GM19035 (cell line): ENCODE results near the gene ALDH1A3.

Source experiments
- ATAC-seq: cut with Tn5 transposase; IDR thresholded peaks from one replicate; pipeline ENCODE4 v1.9.1; 2021; ENCODE audit not compliant: unreplicated experiment

Gene ALDH1A3

GRCh38 chr15:100948430-100948762, 68.8 kb downstream of the ALDH1A3 start:
- ATAC-seq, result peak; percentile 48

GRCh38 chr15:100949691-100950090, 70.1 kb downstream of the ALDH1A3 start:
- no peak for ATAC-seq

- ATAC-seq, result no peak
Observed at GRCh38 chr15:100951965-100952364, 72.3 kb downstream of the ALDH1A3 start.

GRCh38 chr15:100952566-100952965, 72.9 kb downstream of the ALDH1A3 start:
- ATAC-seq, result no peak

GRCh38 chr15:100958326-100959065, 78.9 kb downstream of the ALDH1A3 start:
- ATAC-seq, result peak; percentile 51

GRCh38 chr15:100959066-100960050, 79.7 kb downstream of the ALDH1A3 start:
- no peak for ATAC-seq
